PC-3 (cell line): Measurements from ENCODE around the gene OPRD1. TPM values are rescaled to one million over a fixed set of nuclear protein-coding genes. Genes with fewer than 3 reads are reported as not detected.
A peak's percentile ranks its signal among the peaks of the same experiment; 100 is the strongest.

Experiments
- ATAC-seq: fragments of 200-7000 bp; cut with Tn5 transposase; 2 replicates; pipeline ENCODE4 v1.9.1; 2020; ENCODE audit warnings: mild to moderate bottlenecking, moderate library complexity
- BruUV-seq: library from RNA; stranded (reverse); fragments of 400-500 nt; replicated peaks from 2 replicates; lab custom pipeline; 2021; lab: Mats Ljungman, UMichigan
- CTCF ChIA-PET: fragments of 300-600 bp; sonication (Branson Sonifier 250); formaldehyde crosslinking; loops from one replicate; lab custom pipeline; 2022; ENCODE audit warnings: antibody characterized with exemption; lab: Charles Lee
- POLR2A ChIA-PET: fragments of 300-600 bp; sonication (Branson Sonifier 250); formaldehyde crosslinking; loops from one replicate; lab custom pipeline; 2022; ENCODE audit warnings: antibody characterized with exemption; ENCODE audit not compliant: unreplicated experiment; lab: Charles Lee
- DNase-seq: peaks from one replicate; pipeline ENCODE4 v3.0.0-alpha.2; 2015
- H2AFZ ChIP-seq: fragments of 300-600 bp; sonication (generic); 2 replicates; pipeline ENCODE4 v1.6.0; 2016; ENCODE audit warnings: antibody characterized with exemption, low read length
- H3F3A ChIP-seq: fragments of 300-600 bp; sonication (generic); one replicate; pipeline ENCODE4 v1.6.0; 2017; ENCODE audit warnings: antibody characterized with exemption, low read length, control low read depth, mild to moderate bottlenecking; ENCODE audit not compliant: unreplicated experiment
- H3K27ac ChIP-seq: fragments of 300-600 bp; sonication (generic); 2 replicates; pipeline ENCODE4 v1.5.1; 2016; ENCODE audit warnings: mild to moderate bottlenecking, low read length
- H3K27me3 ChIP-seq: fragments of 300-600 bp; sonication (generic); 2 replicates; pipeline ENCODE4 v1.6.1; 2016; ENCODE audit warnings: low read length, mixed read lengths
- H3K36me3 ChIP-seq: fragments of 300-600 bp; sonication (generic); 2 replicates; pipeline ENCODE4 v1.6.1; 2016; ENCODE audit warnings: low read depth, mixed run types, low read length, mixed read lengths
- H3K4me1 ChIP-seq: fragments of 300-600 bp; sonication (generic); 2 replicates; pipeline ENCODE4 v1.5.1; 2016; ENCODE audit warnings: low read length; ENCODE audit not compliant: insufficient read depth
- H3K4me2 ChIP-seq: fragments of 300-600 bp; sonication (generic); 2 replicates; pipeline ENCODE4 v1.6.0; 2016; ENCODE audit warnings: low read length
- H3K4me3 ChIP-seq: fragments of 300-600 bp; sonication (generic); 2 replicates; pipeline ENCODE4 v1.5.1; 2016; ENCODE audit warnings: mild to moderate bottlenecking, low read length, mixed read lengths
- H3K79me2 ChIP-seq: fragments of 300-600 bp; sonication (generic); 2 replicates; pipeline ENCODE4 v1.6.1; 2017; ENCODE audit warnings: low read length, mixed read lengths
- H3K9ac ChIP-seq: fragments of 300-600 bp; sonication (generic); 2 replicates; pipeline ENCODE4 v1.6.0; 2016; ENCODE audit warnings: mild to moderate bottlenecking, low read length
- H3K9me2 ChIP-seq: fragments of 300-600 bp; sonication (generic); replicated peaks from 2 replicates; pipeline ENCODE4 v1.6.1; 2016; ENCODE audit warnings: mixed run types, low read length, mixed read lengths
- H3K9me3 ChIP-seq: fragments of 300-600 bp; sonication (generic); 2 replicates; pipeline ENCODE4 v1.6.1; 2016; ENCODE audit warnings: low read length, mixed read lengths
- H4K20me1 ChIP-seq: fragments of 300-600 bp; sonication (generic); 2 replicates; pipeline ENCODE4 v1.6.1; 2016; ENCODE audit warnings: low read length, mixed read lengths
- EZH2 ChIP-seq: fragments of 300-600 bp; sonication (generic); IDR thresholded peaks from one replicate; pipeline ENCODE4 v1.6.1; 2017; ENCODE audit warnings: antibody characterized with exemption, mild to moderate bottlenecking, low read length; ENCODE audit not compliant: unreplicated experiment
- EZH2phosphoT487 ChIP-seq: fragments of 300-600 bp; sonication (generic); IDR thresholded peaks from 2 replicates; pipeline ENCODE4 v1.6.1; 2018; ENCODE audit warnings: mild to moderate bottlenecking, antibody characterized with exemption, low read length, borderline replicate concordance
- intact Hi-C: fragments of 100-400 bp; cut with micrococcal nuclease; formaldehyde crosslinking; loops from 2 replicates; pipeline ENCODE4 v1.9.0; 2023
- total RNA-seq: library from RNA; depleted of rRNA; stranded (reverse); fragments of >200 nt; gene quantifications from 2 replicates; pipeline ENCODE4 v1.2.3, GENCODE V29; 2014
- TF ChIP-seq, protein P1 (sequence below): fragments of 300-600 bp; sonication (generic); conservative IDR thresholded peaks from 2 replicates; pipeline ENCODE4 v1.5.1; 2017; ENCODE audit warnings: antibody characterized with exemption, low read depth, mild to moderate bottlenecking, low read length

OPRD1 gene
- total RNA-seq, 1 experiment from 2014 or later: not detected

DNA sequence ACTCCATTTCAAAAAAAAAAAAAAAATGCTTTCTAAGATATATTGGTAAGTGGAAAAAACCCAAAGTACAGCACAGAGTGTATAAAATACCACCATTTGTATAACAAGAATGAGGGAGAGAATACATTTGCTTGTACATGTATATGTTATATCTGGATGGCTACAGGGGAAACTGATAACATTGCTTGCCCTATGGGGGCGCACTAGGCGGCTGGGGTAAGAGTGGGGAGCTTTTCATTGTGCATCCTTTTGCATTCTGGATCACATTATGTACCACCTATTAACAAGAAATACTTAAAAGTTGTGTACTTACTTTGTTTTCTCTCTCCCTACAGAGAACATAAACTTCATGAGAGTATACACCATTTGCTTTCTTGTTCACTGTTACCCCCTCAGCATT is 28.6 kb upstream of the OPRD1 start:
- Histone ChIP-seq H3K36me3 (no peaks in the 10 kb centered on the region), H3K9ac (no peak overlapping the region), H3K4me2 (no peak overlapping the region), H3K27me3 (no peaks in the 10 kb centered on the region), H3K9me2 (no peaks in the 10 kb centered on the region), H3K4me3 (no peak overlapping the region), H2AFZ (no peak overlapping the region), H4K20me1 (no peaks in the 10 kb centered on the region), H3K79me2 (no peaks in the 10 kb centered on the region), H3F3A (no peaks in the 10 kb centered on the region), H3K4me1 (no peaks in the 10 kb centered on the region), H3K9me3 (no peaks in the 10 kb centered on the region), H3K27ac (no peak overlapping the region)
- intact Hi-C loops: no loop called here
- TF ChIP-seq, protein P1, sequence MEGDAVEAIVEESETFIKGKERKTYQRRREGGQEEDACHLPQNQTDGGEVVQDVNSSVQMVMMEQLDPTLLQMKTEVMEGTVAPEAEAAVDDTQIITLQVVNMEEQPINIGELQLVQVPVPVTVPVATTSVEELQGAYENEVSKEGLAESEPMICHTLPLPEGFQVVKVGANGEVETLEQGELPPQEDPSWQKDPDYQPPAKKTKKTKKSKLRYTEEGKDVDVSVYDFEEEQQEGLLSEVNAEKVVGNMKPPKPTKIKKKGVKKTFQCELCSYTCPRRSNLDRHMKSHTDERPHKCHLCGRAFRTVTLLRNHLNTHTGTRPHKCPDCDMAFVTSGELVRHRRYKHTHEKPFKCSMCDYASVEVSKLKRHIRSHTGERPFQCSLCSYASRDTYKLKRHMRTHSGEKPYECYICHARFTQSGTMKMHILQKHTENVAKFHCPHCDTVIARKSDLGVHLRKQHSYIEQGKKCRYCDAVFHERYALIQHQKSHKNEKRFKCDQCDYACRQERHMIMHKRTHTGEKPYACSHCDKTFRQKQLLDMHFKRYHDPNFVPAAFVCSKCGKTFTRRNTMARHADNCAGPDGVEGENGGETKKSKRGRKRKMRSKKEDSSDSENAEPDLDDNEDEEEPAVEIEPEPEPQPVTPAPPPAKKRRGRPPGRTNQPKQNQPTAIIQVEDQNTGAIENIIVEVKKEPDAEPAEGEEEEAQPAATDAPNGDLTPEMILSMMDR: peak; percentile 35; the same call in 1 of the 2 replicates
- TF ChIP-seq EZH2phosphoT487 (no peak), EZH2 (no peak)
- DNase-seq (no peak), ATAC-seq (no peak)
- ChIA-PET POLR2A (no interaction called here), CTCF (interaction anchor here (0.7 to 1.1 kb wide), 2 partner anchors 93 to 274 kb away, joined by 4 to 13 read pairs; no protein-coding TSS in a partner anchor)
- no TSS peak for BruUV-seq

- H3K9me3 ChIP-seq: no peaks in the 10 kb centered on the region
- ATAC-seq (no peak), DNase-seq (no peak)
- H3K4me3 ChIP-seq: no peak overlapping the region
- no peak for TF ChIP-seq EZH2
- no TSS peak for BruUV-seq
- H3F3A ChIP-seq: no peaks in the 10 kb centered on the region
- H2AFZ ChIP-seq: no peak overlapping the region
- H3K36me3 ChIP-seq: no peaks in the 10 kb centered on the region
- intact Hi-C loops: loop anchor here (5.0 kb wide), 2 partner anchors 243 to 413 kb away; no protein-coding TSS in a partner anchor
- no peak overlapping the region for H3K9ac ChIP-seq
- CTCF ChIA-PET: interaction anchor here (0.6 kb wide), 1 partner anchor 53 kb away, joined by 6 read pairs; the partner anchor contains the start of gene YTHDF2
- no peaks in the 10 kb centered on the region for H3K4me1 ChIP-seq
- H3K27me3 ChIP-seq: no peaks in the 10 kb centered on the region
- H3K4me2 ChIP-seq: no peak overlapping the region
- no peaks in the 10 kb centered on the region for H4K20me1 ChIP-seq
- POLR2A ChIA-PET: no interaction called here
- H3K27ac ChIP-seq: no peak overlapping the region
- no peaks in the 10 kb centered on the region for H3K9me2 ChIP-seq
- no peaks in the 10 kb centered on the region for H3K79me2 ChIP-seq
These were observed 22.6 kb upstream of the OPRD1 start for GRCh38 chr1:28789412-28789811.

- no peak for DNase-seq
- ChIA-PET CTCF (interaction anchor here (0.6 kb wide), 1 partner anchor 53 kb away, joined by 6 read pairs; the partner anchor contains the start of gene YTHDF2), POLR2A (no interaction called here)
- H3K4me2 ChIP-seq: no peak overlapping the region
- H4K20me1 ChIP-seq: no peaks in the 10 kb centered on the region
- H3K27me3 ChIP-seq: no peaks in the 10 kb centered on the region
- no peaks in the 10 kb centered on the region for H3K79me2 ChIP-seq
- no TSS peak for BruUV-seq
- no peaks in the 10 kb centered on the region for H3K4me1 ChIP-seq
- intact Hi-C loops: loop anchor here (5.0 kb wide), 2 partner anchors 242 to 412 kb away; no protein-coding TSS in a partner anchor
- TF ChIP-seq, protein P1: no peak
- TF ChIP-seq EZH2phosphoT487: no peak
- no peak for TF ChIP-seq EZH2
- H3K36me3 ChIP-seq: no peaks in the 10 kb centered on the region
- H3K9me2 ChIP-seq: no peaks in the 10 kb centered on the region
- H3K4me3 ChIP-seq: no peak overlapping the region
- no peak overlapping the region for H3K9ac ChIP-seq
- no peak overlapping the region for H2AFZ ChIP-seq
- no peak for ATAC-seq
- H3F3A ChIP-seq: no peaks in the 10 kb centered on the region
- no peaks in the 10 kb centered on the region for H3K9me3 ChIP-seq
- no peak overlapping the region for H3K27ac ChIP-seq
These were observed 22.2 kb upstream of the OPRD1 start for GRCh38 chr1:28789816-28790215.
